ENCODE data around the gene ACKR2. TPM values are rescaled to one million over a fixed set of nuclear protein-coding genes. Genes with fewer than 3 reads are reported as not detected.

ACKR2 gene
- polyA plus RNA-seq, 1 of the 3 experiments (the other 2 are of a cell fraction) = 0.10 TPM

DNA sequence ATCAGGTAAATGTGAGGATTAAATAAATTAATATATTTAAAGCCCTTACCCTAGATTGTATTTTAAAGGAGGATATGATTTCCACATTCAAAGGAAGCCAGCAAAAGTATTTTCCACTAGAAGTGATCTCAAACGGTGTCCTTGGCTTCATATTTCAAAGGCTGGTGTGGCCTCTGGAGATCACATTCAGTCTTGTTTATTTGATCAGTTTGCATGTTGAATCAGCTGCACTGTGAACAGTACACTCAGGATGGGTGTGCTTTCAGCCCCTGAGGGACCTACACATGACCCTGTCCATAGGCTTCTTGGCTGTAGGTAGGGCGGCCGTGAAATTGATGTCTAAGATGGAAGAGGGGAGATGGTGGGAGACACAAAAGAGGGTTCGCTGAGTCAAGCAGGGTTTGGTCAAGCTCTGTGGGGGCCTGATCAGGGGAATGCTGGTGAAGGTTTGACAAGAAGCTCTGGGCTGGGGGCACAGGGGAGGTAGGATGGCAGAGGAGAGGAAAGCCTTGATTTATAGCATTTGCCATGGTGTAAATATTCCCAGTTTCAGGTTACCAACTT, 44.6 kb downstream of the ACKR2 start:
- Histone ChIP-seq H3K27ac (ENCODE audit: low read depth in 2 of 2, low read length in 1 of 2) (no peak overlapping the region), H3K4me1 (ENCODE audit: control insufficient read depth in 1 of 2, insufficient read depth in 2 of 2, low read depth in 1 of 2, low read length in 1 of 2) (peaks cover 0 to 11% of the 10 kb centered on the region in 2 experiments; a peak in 1 of 4 replicates), H3K79me2 (ENCODE audit: insufficient read depth) (no peaks in the 10 kb centered on the region), H3K36me3 (replicated peaks in 1 of 2; ENCODE audit: control insufficient read depth in 1 of 2, insufficient read depth in 2 of 2, low read length in 1 of 2) (no peaks in the 10 kb centered on the region), H3F3A (replicated peaks; ENCODE audit: insufficient read depth) (no peaks in the 10 kb centered on the region), H2AFZ (ENCODE audit: low read depth) (no peak overlapping the region), H3K9me3 (no peaks in the 10 kb centered on the region), H4K20me1 (ENCODE audit: insufficient read depth) (no peaks in the 10 kb centered on the region), H3K4me2 (no peak overlapping the region), H3K9ac (no peak overlapping the region), H3K27me3 (ENCODE audit: insufficient read depth) (peaks cover 8% of the 10 kb centered on the region; the same call in 1 of the 2 replicates), H3K4me3 (ENCODE audit: low read depth in 2 of 2, low read length in 1 of 2) (no peak overlapping the region), H3K9me2 (no peaks in the 10 kb centered on the region)
- no peak for DNase-seq
- TF ChIP-seq NFIC (IDR thresholded peaks at IDR 0.05; ENCODE audit: borderline replicate concordance) (no peak), RXRA (IDR thresholded peaks at IDR 0.05; ENCODE audit: borderline replicate concordance, low read depth) (no peak), RAD21 (IDR thresholded peaks at IDR 0.05; ENCODE audit: low read length) (no peak), TCF12 (IDR thresholded peaks at IDR 0.05) (no peak), NRF1 (IDR thresholded peaks at IDR 0.05; ENCODE audit: low read depth, low read length) (no peak), PBX3 (IDR thresholded peaks at IDR 0.05) (no peak), MEF2A (IDR thresholded peaks at IDR 0.05; ENCODE audit: borderline replicate concordance, low read depth) (no peak), IRF3 (IDR thresholded peaks at IDR 0.05; ENCODE audit: low read depth, low read length) (no peak), GABPA (IDR thresholded peaks at IDR 0.05; ENCODE audit: low read depth) (no peak)
- TF ChIP-seq, protein P1, sequence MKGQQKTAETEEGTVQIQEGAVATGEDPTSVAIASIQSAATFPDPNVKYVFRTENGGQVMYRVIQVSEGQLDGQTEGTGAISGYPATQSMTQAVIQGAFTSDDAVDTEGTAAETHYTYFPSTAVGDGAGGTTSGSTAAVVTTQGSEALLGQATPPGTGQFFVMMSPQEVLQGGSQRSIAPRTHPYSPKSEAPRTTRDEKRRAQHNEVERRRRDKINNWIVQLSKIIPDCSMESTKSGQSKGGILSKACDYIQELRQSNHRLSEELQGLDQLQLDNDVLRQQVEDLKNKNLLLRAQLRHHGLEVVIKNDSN (IDR thresholded peaks at IDR 0.05; ENCODE audit: borderline replicate concordance, low read depth) = no peak
- 68% methylated on average over 4 of the region's 4 CpGs for WGBS (ENCODE audit: low lambda C conversion rate)
- ChIA-PET CTCF (interaction anchor here (0.6 to 3.8 kb wide), 3 partner anchors 12 to 53 kb away, joined by 3 to 21 read pairs (median 3); no protein-coding TSS in a partner anchor), POLR2A (no interaction called here)

- ChIA-PET CTCF (no interaction called here), POLR2A (no interaction called here)
- H3K9me3 ChIP-seq = no peaks in the 10 kb centered on the region
- no peaks in the 10 kb centered on the region for H3F3A ChIP-seq (replicated peaks; ENCODE audit: insufficient read depth)
- H3K4me2 ChIP-seq = no peak overlapping the region
- H3K9me2 ChIP-seq = no peaks in the 10 kb centered on the region
- no peak for DNase-seq
- no peak overlapping the region for H2AFZ ChIP-seq (ENCODE audit: low read depth)
- H3K9ac ChIP-seq = no peak overlapping the region
- no peaks in the 10 kb centered on the region for H3K36me3 ChIP-seq (replicated peaks in 1 of 2; ENCODE audit: control insufficient read depth in 1 of 2, insufficient read depth in 2 of 2, low read length in 1 of 2)
- H4K20me1 ChIP-seq (ENCODE audit: insufficient read depth) = no peaks in the 10 kb centered on the region
- H3K27me3 ChIP-seq (ENCODE audit: insufficient read depth) = peaks cover 8% of the 10 kb centered on the region; the same call in 1 of the 2 replicates
- no peaks in the 10 kb centered on the region for H3K79me2 ChIP-seq (ENCODE audit: insufficient read depth)
- peaks cover 0 to 11% of the 10 kb centered on the region in 2 experiments; a peak in 1 of 4 replicates for H3K4me1 ChIP-seq (ENCODE audit: control insufficient read depth in 1 of 2, insufficient read depth in 2 of 2, low read depth in 1 of 2, low read length in 1 of 2)
- no peak overlapping the region for H3K4me3 ChIP-seq (ENCODE audit: low read depth in 2 of 2, low read length in 1 of 2)
- no peak overlapping the region for H3K27ac ChIP-seq (ENCODE audit: low read depth in 2 of 2, low read length in 1 of 2)
- TF ChIP-seq MEF2A (IDR thresholded peaks at IDR 0.05; ENCODE audit: borderline replicate concordance, low read depth) (no peak), REST (IDR thresholded peaks at IDR 0.05; ENCODE audit: low read depth, low read length) (no peak), YY1 (IDR thresholded peaks at IDR 0.05; ENCODE audit: low read depth) (no peak), GABPA (IDR thresholded peaks at IDR 0.05; ENCODE audit: low read depth) (no peak), ZBTB33 (IDR thresholded peaks at IDR 0.05; ENCODE audit: borderline replicate concordance, low read depth) (no peak), TEAD4 (IDR thresholded peaks at IDR 0.05; ENCODE audit: borderline replicate concordance, insufficient read depth) (no peak), FOSL2 (IDR thresholded peaks at IDR 0.05; ENCODE audit: borderline replicate concordance, low read depth) (no peak), GATA2 (CRISPR knock-in tag; IDR thresholded peaks at IDR 0.05) (no peak), MXI1 (IDR thresholded peaks at IDR 0.05; ENCODE audit: low read depth, low read length) (no peak)
- TF ChIP-seq, protein P1 (IDR thresholded peaks at IDR 0.05; ENCODE audit: borderline replicate concordance, low read depth) = no peak
These were observed 45.9 kb downstream of the ACKR2 start for GRCh38 chr3:42855219-42855546.
